ENCODE data around the gene IQSEC2.

DNA sequence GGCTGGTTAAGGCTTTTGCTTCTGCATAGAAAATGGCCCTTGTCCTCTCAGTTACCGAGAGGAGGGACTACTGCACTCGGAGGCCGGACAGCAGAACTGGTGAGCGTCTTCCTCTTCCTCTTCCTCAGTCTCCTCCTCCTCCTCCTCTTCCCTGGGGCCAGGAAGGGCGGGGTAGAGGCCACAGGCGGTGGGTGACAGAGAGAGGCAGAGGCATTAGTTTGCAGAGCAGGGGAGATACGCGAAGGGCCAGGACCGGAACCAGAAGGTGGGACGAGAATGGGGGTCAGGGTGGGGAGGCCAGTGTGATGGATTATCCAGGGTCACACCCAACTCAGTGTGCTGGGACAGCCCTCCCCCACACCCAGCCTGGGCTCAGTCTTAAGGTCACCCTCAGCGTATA, 14.5 kb downstream of the IQSEC2 start:
- no peak for TF ChIP-seq POLR2AphosphoS5 (IDR thresholded peaks at IDR 0.05; ENCODE audit: low read depth, low read length)
- TF ChIP-seq POLR2A (IDR thresholded peaks at IDR 0.05; ENCODE audit: low read depth, low read length), result no peak

Measured in GM12892 (cell line).